ENCODE measurements around the gene MUC6.

MUC6 gene

GRCh38 chr11:1008803-1009145 lies 27.7 kb downstream of the MUC6 start:
- no peak for DNase-seq (ENCODE audit: low read depth in 1 of 2, low spot score in 1 of 2)
- in situ Hi-C loops (cut with HindIII; ENCODE audit: low pct_unique_long_range_greater_than_20kb, low sequenced_read_pairs) = no loop called here

DNA sequence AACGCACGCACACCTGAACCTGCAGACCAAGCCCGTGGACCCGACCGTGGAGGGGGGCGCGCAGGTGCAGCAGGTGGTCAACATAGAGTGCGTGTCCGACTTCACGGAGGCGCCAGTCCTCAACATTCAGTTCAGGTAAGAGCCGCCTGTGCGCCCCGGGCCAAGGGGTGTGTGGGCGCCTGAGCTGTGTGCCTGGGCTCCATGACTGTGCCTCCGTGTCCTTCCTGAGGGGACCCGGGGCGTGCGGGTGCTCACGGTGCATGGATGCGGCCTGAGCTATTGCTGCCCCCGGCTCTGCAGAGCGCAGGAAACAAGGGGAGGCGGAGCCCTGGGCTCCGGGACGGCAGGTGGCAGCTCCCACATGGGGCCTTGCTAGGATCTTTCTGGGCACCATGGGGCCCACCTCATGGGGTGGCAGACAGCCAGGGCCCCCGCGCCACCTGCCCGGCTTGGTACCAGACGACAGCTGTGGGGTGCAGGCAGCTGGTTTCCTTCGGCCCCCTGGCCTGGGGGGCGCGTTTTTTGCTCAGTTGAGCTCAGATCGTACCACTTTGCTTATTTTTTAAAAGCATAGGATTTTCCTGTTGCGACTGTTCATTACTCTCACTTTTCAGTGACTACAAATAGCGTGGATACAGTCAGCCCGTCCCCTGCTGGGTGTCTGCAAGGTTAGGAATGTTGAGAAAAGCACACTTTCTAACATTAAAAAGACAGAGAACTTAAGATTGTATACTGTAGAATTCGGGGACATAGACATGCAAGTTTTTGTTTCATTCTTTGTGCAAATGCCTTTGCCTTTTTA lies 28.3 kb downstream of the MUC6 start:
- DNase-seq (ENCODE audit: low read depth in 1 of 2, low spot score in 1 of 2) = no peak
- TF ChIP-seq JUND (IDR thresholded peaks at IDR 0.05; ENCODE audit: low read depth) = no peak
- in situ Hi-C loops (cut with HindIII; ENCODE audit: low pct_unique_long_range_greater_than_20kb, low sequenced_read_pairs) = no loop called here

More at GRCh38 chr11:1008803-1009145, 27.7 kb downstream of the MUC6 start:
- TF ChIP-seq JUND (IDR thresholded peaks at IDR 0.05; ENCODE audit: low read depth) = no peak

- in situ Hi-C loops (cut with HindIII; ENCODE audit: low pct_unique_long_range_greater_than_20kb, low sequenced_read_pairs) = no loop called here
- no peak for TF ChIP-seq JUND (IDR thresholded peaks at IDR 0.05; ENCODE audit: low read depth)
- DNase-seq (ENCODE audit: low read depth in 1 of 2, low spot score in 1 of 2) = no peak
Observed at GRCh38 chr11:1007279-1007678, 29.2 kb downstream of the MUC6 start.

DNA sequence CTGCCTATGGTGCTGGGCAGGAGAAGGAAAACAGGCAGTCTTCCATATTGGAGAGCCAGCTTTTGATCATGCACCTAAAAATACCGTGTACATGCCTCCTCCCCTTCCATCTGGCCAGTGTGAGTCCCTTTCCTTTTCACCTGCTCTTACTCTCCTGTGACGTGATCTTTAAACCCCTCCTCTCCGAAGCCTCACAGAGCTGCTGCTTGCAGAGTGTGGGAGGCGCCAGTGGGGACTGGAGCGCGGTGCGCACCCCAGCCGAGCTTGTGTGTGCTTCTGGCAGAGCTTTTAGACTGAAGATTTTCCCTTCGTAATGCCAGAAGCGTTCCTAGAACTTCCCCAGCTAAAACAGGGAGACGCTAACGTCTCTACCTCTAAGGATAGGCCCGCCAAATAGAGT lies 29.8 kb downstream of the MUC6 start:
- no peak for DNase-seq (ENCODE audit: low read depth in 1 of 2, low spot score in 1 of 2)
- TF ChIP-seq JUND (IDR thresholded peaks at IDR 0.05; ENCODE audit: low read depth) = no peak
- in situ Hi-C loops (cut with HindIII; ENCODE audit: low pct_unique_long_range_greater_than_20kb, low sequenced_read_pairs) = no loop called here

DNA sequence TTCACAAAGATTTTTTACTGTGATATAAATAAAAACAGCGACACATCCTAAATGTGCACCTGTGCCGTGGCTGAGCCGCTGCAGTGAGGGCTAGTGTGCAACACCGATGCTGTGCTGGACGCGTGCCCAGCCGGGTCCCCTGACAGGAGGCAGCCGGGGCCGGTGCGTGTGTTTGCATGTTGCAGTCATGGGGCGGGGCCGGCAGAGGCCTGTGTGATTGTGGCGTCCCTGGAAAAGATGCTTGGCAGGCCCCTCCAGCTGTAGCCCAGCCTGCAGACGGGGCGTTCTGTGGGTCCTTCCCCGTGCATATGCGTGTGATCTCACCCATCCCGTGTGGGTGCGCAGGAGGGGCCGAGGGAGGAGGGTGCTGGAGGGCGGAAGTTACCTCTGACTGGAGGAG lies 30.6 kb downstream of the MUC6 start:
- no peak for DNase-seq (ENCODE audit: low read depth in 1 of 2, low spot score in 1 of 2)
- in situ Hi-C loops (cut with HindIII; ENCODE audit: low pct_unique_long_range_greater_than_20kb, low sequenced_read_pairs) = no loop called here
- no peak for TF ChIP-seq JUND (IDR thresholded peaks at IDR 0.05; ENCODE audit: low read depth)

DNA sequence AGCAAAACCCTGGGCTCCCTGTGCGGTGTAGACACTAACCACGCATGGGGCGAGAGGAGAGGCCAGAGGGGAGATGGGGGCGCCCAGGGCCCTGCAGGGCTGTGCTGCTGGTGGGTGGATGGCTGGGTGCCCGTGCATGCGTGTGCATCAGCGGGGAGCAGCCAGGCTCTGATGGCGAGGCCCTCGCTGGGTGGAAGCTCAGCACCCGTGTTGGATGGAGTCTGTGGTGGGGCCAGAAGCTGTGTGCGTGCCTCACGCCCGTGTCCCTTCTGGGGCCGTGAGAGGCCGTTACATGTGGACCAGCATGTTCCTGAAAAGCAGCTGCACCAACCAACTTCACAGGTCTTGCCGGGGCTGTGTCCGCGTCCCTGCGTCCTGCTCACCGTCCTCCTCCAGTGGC lies 33.4 kb downstream of the MUC6 start:
- DNase-seq (ENCODE audit: low read depth in 1 of 2, low spot score in 1 of 2) = no peak
- in situ Hi-C loops (cut with HindIII; ENCODE audit: low pct_unique_long_range_greater_than_20kb, low sequenced_read_pairs) = no loop called here
- no peak for TF ChIP-seq JUND (IDR thresholded peaks at IDR 0.05; ENCODE audit: low read depth)

GRCh38 chr11:1002406-1002984 lies 34.0 kb downstream of the MUC6 start:
- TF ChIP-seq JUND (IDR thresholded peaks at IDR 0.05; ENCODE audit: low read depth) = no peak
- in situ Hi-C loops (cut with HindIII; ENCODE audit: low pct_unique_long_range_greater_than_20kb, low sequenced_read_pairs) = no loop called here
- no peak for DNase-seq (ENCODE audit: low read depth in 1 of 2, low spot score in 1 of 2)

- in situ Hi-C loops (cut with HindIII; ENCODE audit: low pct_unique_long_range_greater_than_20kb, low sequenced_read_pairs) = no loop called here
- DNase-seq (ENCODE audit: low read depth in 1 of 2, low spot score in 1 of 2) = no peak
- TF ChIP-seq JUND (IDR thresholded peaks at IDR 0.05; ENCODE audit: low read depth) = no peak
Observed at GRCh38 chr11:1001617-1002405, 34.7 kb downstream of the MUC6 start.

GRCh38 chr11:1000357-1001278 lies 35.9 kb downstream of the MUC6 start:
- in situ Hi-C loops (cut with HindIII; ENCODE audit: low pct_unique_long_range_greater_than_20kb, low sequenced_read_pairs) = no loop called here
- no peak for TF ChIP-seq JUND (IDR thresholded peaks at IDR 0.05; ENCODE audit: low read depth)
- DNase-seq (ENCODE audit: low read depth in 1 of 2, low spot score in 1 of 2) = no peak

DNA sequence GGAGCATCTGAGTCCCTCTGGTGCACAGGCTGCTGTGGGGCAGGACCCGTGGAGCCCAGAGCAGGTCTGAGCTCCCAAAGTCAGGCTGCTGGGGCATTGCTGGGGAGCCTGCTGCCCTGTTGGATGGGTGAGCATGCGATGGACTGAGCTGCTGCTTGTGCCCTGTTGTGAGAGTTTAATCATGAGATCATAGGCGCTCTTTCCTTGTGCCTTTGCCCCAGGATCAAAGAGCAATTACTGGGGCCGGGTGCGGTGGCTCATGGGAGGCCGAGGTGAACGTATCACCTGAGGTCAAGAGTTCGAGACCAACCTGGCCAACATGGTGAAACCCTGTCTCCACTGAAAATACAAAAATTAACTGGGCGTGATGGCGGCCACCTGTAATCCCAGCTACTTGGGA lies 37.5 kb downstream of the MUC6 start:
- DNase-seq (ENCODE audit: low read depth in 1 of 2, low spot score in 1 of 2) = no peak
- no peak for TF ChIP-seq JUND (IDR thresholded peaks at IDR 0.05; ENCODE audit: low read depth)
- in situ Hi-C loops (cut with HindIII; ENCODE audit: low pct_unique_long_range_greater_than_20kb, low sequenced_read_pairs) = no loop called here

GRCh38 chr11:997907-998306 lies 38.6 kb downstream of the MUC6 start:
- TF ChIP-seq JUND (IDR thresholded peaks at IDR 0.05; ENCODE audit: low read depth) = no peak
- in situ Hi-C loops (cut with HindIII; ENCODE audit: low pct_unique_long_range_greater_than_20kb, low sequenced_read_pairs) = no loop called here
- no peak for DNase-seq (ENCODE audit: low read depth in 1 of 2, low spot score in 1 of 2)

GRCh38 chr11:996681-997080 lies 39.8 kb downstream of the MUC6 start:
- no peak for DNase-seq (ENCODE audit: low read depth in 1 of 2, low spot score in 1 of 2)
- in situ Hi-C loops (cut with HindIII; ENCODE audit: low pct_unique_long_range_greater_than_20kb, low sequenced_read_pairs) = no loop called here
- TF ChIP-seq JUND (IDR thresholded peaks at IDR 0.05; ENCODE audit: low read depth) = no peak

Measured in T47D (cell line).